Caco-2 (cell line): ENCODE measurements around the gene SPRED2. TPM values are rescaled to one million over a fixed set of nuclear protein-coding genes. Genes with fewer than 3 reads are reported as not detected.

Experiments used
- BruUV-seq: library from RNA; stranded (reverse); fragments of 400-500 nt; replicated peaks from 2 replicates; lab custom pipeline; 2021; lab: Mats Ljungman, UMichigan
- CTCF ChIA-PET: fragments of 300-600 bp; sonication (Branson Sonifier 250); formaldehyde crosslinking; loops from one replicate; lab custom pipeline; 2022; ENCODE audit warnings: antibody characterized with exemption; lab: Charles Lee
- POLR2A ChIA-PET: fragments of 300-600 bp; sonication (Branson Sonifier 250); formaldehyde crosslinking; loops from one replicate; lab custom pipeline; 2022; ENCODE audit warnings: antibody characterized with exemption; lab: Charles Lee
- DNase-seq, 2 experiments: peaks; one replicate each; pipeline versions ENCODE4 v3.0.0 to v3.0.0-alpha.2; 2020 to 2022
- H3K27me3 ChIP-seq: replicated peaks from 2 replicates; pipeline ENCODE4 v1.6.0; 2011; ENCODE audit warnings: low read length; ENCODE audit not compliant: control insufficient read depth, insufficient read depth
- H3K36me3 ChIP-seq: 2 replicates; pipeline ENCODE4 v1.5.1; 2011; ENCODE audit warnings: low read length; ENCODE audit not compliant: control insufficient read depth, insufficient read depth
- H3K4me1 ChIP-seq: fragments of 250-450 bp; sonication (Bioruptor Pico); 2 replicates; pipeline ENCODE4 v1.5.1; 2020; ENCODE audit warnings: mild to moderate bottlenecking
- H3K4me3 ChIP-seq: 2 replicates; pipeline ENCODE4 v1.5.1; 2011; ENCODE audit warnings: low read depth, mild to moderate bottlenecking, control low read depth, low read length
- H3K9me3 ChIP-seq: fragments of 250-450 bp; sonication (Bioruptor Pico); 2 replicates; pipeline ENCODE4 v1.5.1; 2020; ENCODE audit warnings: mild to moderate bottlenecking, moderate library complexity
- H3K27ac Mint-ChIP-seq: one replicate; pipeline ENCODE4 v1.8.0; 2022; ENCODE audit warnings: mixed read lengths; ENCODE audit not compliant: unreplicated experiment
- H3K27me3 Mint-ChIP-seq: one replicate; pipeline ENCODE4 v1.8.0; 2022; ENCODE audit warnings: mixed read lengths; ENCODE audit not compliant: insufficient read depth, unreplicated experiment
- H3K36me3 Mint-ChIP-seq: one replicate; pipeline ENCODE4 v1.8.0; 2022; ENCODE audit warnings: mild to moderate bottlenecking, mixed read lengths; ENCODE audit not compliant: insufficient read depth, unreplicated experiment
- H3K4me1 Mint-ChIP-seq: one replicate; pipeline ENCODE4 v1.8.0; 2022; ENCODE audit warnings: low read depth, mixed read lengths; ENCODE audit not compliant: unreplicated experiment
- H3K4me3 Mint-ChIP-seq: one replicate; pipeline ENCODE4 v1.8.0; 2022; ENCODE audit warnings: mild to moderate bottlenecking, moderate library complexity, mixed read lengths; ENCODE audit not compliant: unreplicated experiment
- H3K9me3 Mint-ChIP-seq: one replicate; pipeline ENCODE4 v1.8.0; 2022; ENCODE audit warnings: mixed read lengths; ENCODE audit not compliant: unreplicated experiment
- CTCF ChIP-seq, 2 experiments: fragments of 200-600 bp in 1 of 2; IDR thresholded peaks; 1 replicate in 1 of 2; 2 replicates in 1 of 2; pipeline versions ENCODE4 v1.5.1 to v1.8.0; 2011 to 2022; ENCODE audit warnings: antibody characterized with exemption in 1 of 2, control low read depth in 1 of 2, inconsistent platforms in 1 of 2, low read depth in 1 of 2, low read length in 1 of 2, mild to moderate bottlenecking in 1 of 2, moderate library complexity in 1 of 2; ENCODE audit not compliant: insufficient read depth in 1 of 2, severe bottlenecking in 1 of 2, unreplicated experiment in 1 of 2
- intact Hi-C: fragments of 100-400 bp; cut with micrococcal nuclease; formaldehyde crosslinking; loops from one replicate; pipeline ENCODE4 v1.10.0; 2022; ENCODE audit not compliant: unreplicated experiment
- total RNA-seq: library from RNA; stranded (reverse); gene quantifications from 2 replicates; pipeline ENCODE4 v1.2.3, GENCODE V29; 2022

SPRED2 gene
- total RNA-seq, 1 experiment from 2014 or later = 49.9 TPM

DNA sequence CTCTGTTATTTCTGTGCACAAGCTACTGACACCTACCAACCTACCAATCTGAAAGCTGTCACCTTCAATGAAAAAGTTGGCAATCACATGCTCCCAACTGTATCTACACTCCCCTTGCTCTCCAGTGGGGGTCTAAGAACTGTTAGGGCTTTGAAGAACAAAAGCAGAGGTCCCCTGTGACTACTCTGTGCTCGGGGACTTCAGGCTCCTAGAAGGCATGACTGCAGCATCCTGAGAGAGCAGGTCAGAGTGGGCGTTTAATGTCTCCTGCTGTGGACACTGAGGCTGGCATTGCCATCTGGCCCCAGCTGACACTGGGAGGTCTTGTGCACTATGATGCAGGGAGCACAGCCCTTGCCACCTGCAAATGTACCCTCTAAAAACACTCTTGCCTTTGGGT, 111.5 kb downstream of the SPRED2 start:
- Mint-ChIP-seq H3K4me3 (peak overlapping the region; percentile 57), H3K27ac (peak overlapping the region; percentile 81), H3K4me1 (peaks cover 16% of the 10 kb centered on the region), H3K9me3 (no peaks in the 10 kb centered on the region), H3K27me3 (no peaks in the 10 kb centered on the region), H3K36me3 (peaks cover 63% of the 10 kb centered on the region)
- intact Hi-C loops = loop anchor here (5.0 kb wide), 1 partner anchor 41 kb away; no protein-coding TSS in a partner anchor
- peaks cover 30% of the 10 kb centered on the region for H3K4me1 ChIP-seq
- no peak overlapping the region for H3K4me3 ChIP-seq
- H3K27me3 ChIP-seq = no peaks in the 10 kb centered on the region
- no peak for DNase-seq
- no TSS peak for BruUV-seq
- peaks cover 2% of the 10 kb centered on the region for H3K36me3 ChIP-seq
- ChIA-PET CTCF (interaction anchor here (0.6 to 2.0 kb wide), 6 partner anchors 37 to 207 kb away, joined by 3 to 8 read pairs (median 4); partner anchors contain the start of gene ACTR2), POLR2A (no interaction called here)
- H3K9me3 ChIP-seq = no peaks in the 10 kb centered on the region
- TF ChIP-seq CTCF (IDR thresholded peaks at IDR 0.05; ENCODE audit: insufficient read depth in 1 of 2, low read depth in 1 of 2, low read length in 1 of 2, severe bottlenecking in 1 of 2, unreplicated experiment in 1 of 2) = no peak

GRCh38 chr2:65320042-65320725, 112.2 kb downstream of the SPRED2 start:
- peak overlapping the region; percentile 81 for H3K27ac Mint-ChIP-seq
- Histone ChIP-seq H3K36me3 (peaks cover 2% of the 10 kb centered on the region), H3K9me3 (no peaks in the 10 kb centered on the region), H3K27me3 (no peaks in the 10 kb centered on the region), H3K4me1 (peaks cover 30% of the 10 kb centered on the region), H3K4me3 (no peak overlapping the region)
- BruUV-seq = TSS peak; percentile 17
- peak; percentile 69 to 80 for DNase-seq
- POLR2A ChIA-PET = interaction anchor here (0.5 kb wide), 1 partner anchor 46 kb away, joined by 3 read pairs; no protein-coding TSS in a partner anchor
- H3K9me3 Mint-ChIP-seq = no peaks in the 10 kb centered on the region
- peak overlapping the region; percentile 57 for H3K4me3 Mint-ChIP-seq
- CTCF ChIA-PET = interaction anchor here (0.6 to 2.0 kb wide), 7 partner anchors 36 to 208 kb away, joined by 3 to 8 read pairs (median 4); partner anchors contain the start of gene ACTR2
- intact Hi-C loops = loop anchor here (5.0 kb wide), 1 partner anchor 42 kb away; no protein-coding TSS in a partner anchor
- peak; percentile 33 to 61 for TF ChIP-seq CTCF (IDR thresholded peaks at IDR 0.05; ENCODE audit: insufficient read depth in 1 of 2, low read depth in 1 of 2, low read length in 1 of 2, severe bottlenecking in 1 of 2, unreplicated experiment in 1 of 2)
- H3K4me1 Mint-ChIP-seq = peaks cover 16% of the 10 kb centered on the region
- H3K27me3 Mint-ChIP-seq = no peaks in the 10 kb centered on the region
- H3K36me3 Mint-ChIP-seq = peaks cover 63% of the 10 kb centered on the region

DNA sequence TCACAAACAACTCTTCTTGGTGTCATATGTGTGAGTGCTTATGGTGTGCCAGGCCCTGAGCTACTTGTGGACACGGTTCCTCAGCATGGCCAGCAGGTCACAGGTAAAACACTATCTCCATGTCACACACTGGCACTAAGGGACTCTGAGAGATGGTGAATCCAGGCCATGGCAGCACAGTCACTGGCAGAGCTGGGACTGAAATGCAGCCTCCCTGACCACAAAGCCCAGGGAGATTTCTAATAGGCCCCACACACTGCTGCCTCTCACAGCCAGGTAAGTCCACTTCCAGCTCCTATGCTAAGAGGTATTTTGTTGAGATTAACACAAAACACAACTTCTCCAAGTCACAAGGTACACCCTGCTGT, 112.7 kb downstream of the SPRED2 start:
- CTCF ChIA-PET = interaction anchor here (0.8 to 2.0 kb wide), 6 partner anchors 43 to 208 kb away, joined by 3 to 8 read pairs (median 4); partner anchors contain the start of gene ACTR2
- peaks cover 4% of the 10 kb centered on the region for H3K36me3 ChIP-seq
- no TSS peak for BruUV-seq
- H3K27me3 ChIP-seq = no peaks in the 10 kb centered on the region
- Mint-ChIP-seq H3K36me3 (peaks cover 58% of the 10 kb centered on the region), H3K27me3 (no peaks in the 10 kb centered on the region), H3K4me1 (peaks cover 16% of the 10 kb centered on the region), H3K9me3 (no peaks in the 10 kb centered on the region), H3K4me3 (no peak overlapping the region), H3K27ac (peak overlapping the region; percentile 60)
- intact Hi-C loops = loop anchor here (5.0 kb wide), 2 partner anchors 43 to 52 kb away; no protein-coding TSS in a partner anchor
- H3K9me3 ChIP-seq = no peaks in the 10 kb centered on the region
- H3K4me1 ChIP-seq = peaks cover 30% of the 10 kb centered on the region
- POLR2A ChIA-PET = interaction anchor here (0.5 kb wide), 1 partner anchor 45 kb away, joined by 3 read pairs; no protein-coding TSS in a partner anchor
- DNase-seq = no peak
- H3K4me3 ChIP-seq = no peak overlapping the region
- TF ChIP-seq CTCF (IDR thresholded peaks at IDR 0.05; ENCODE audit: insufficient read depth in 1 of 2, low read depth in 1 of 2, low read length in 1 of 2, severe bottlenecking in 1 of 2, unreplicated experiment in 1 of 2) = no peak
